GM23338 (cell line): Measurements from ENCODE around the gene PID1. TPM values are rescaled to one million over a fixed set of nuclear protein-coding genes. Genes with fewer than 3 reads are reported as not detected.

Experiments
- ATAC-seq: fragments of 200-7000 bp; cut with Tn5 transposase; 3 replicates; pipeline ENCODE4 v1.9.1; 2020
- DNase-seq: peaks from one replicate; pipeline ENCODE4 v3.0.0-alpha.2; 2015; ENCODE audit warnings: low spot score
- H2AFZ ChIP-seq: fragments of 200-600 bp; sonication (generic); 2 replicates; pipeline ENCODE4 v1.8.0; 2016; ENCODE audit warnings: antibody characterized with exemption, mild to moderate bottlenecking, moderate library complexity
- H3F3A ChIP-seq: fragments of 200-600 bp; sonication (generic); replicated peaks from 2 replicates; pipeline ENCODE4 v1.8.0; 2017; ENCODE audit warnings: antibody characterized with exemption, mixed run types, low read depth
- H3K27ac ChIP-seq: fragments of 200-600 bp; sonication (generic); 2 replicates; pipeline ENCODE4 v1.6.1; 2016; ENCODE audit warnings: low read depth
- H3K27me3 ChIP-seq: fragments of 200-600 bp; sonication (generic); 2 replicates; pipeline ENCODE4 v1.8.0; 2016; ENCODE audit warnings: mild to moderate bottlenecking, mixed run types, moderate library complexity; ENCODE audit not compliant: insufficient read depth
- H3K36me3 ChIP-seq: fragments of 200-600 bp; sonication (generic); 2 replicates; pipeline ENCODE4 v1.8.0; 2016; ENCODE audit warnings: mild to moderate bottlenecking; ENCODE audit not compliant: insufficient read depth
- H3K4me1 ChIP-seq: fragments of 200-600 bp; sonication (generic); 2 replicates; pipeline ENCODE4 v1.8.0; 2016; ENCODE audit warnings: mild to moderate bottlenecking, moderate library complexity; ENCODE audit not compliant: insufficient read depth
- H3K4me2 ChIP-seq: fragments of 200-600 bp; sonication (generic); 2 replicates; pipeline ENCODE4 v1.7.1; 2017; ENCODE audit warnings: mixed run types
- H3K4me3 ChIP-seq: fragments of 200-600 bp; sonication (generic); 2 replicates; pipeline ENCODE4 v1.6.1; 2016; ENCODE audit warnings: mixed run types
- H3K79me2 ChIP-seq: fragments of 200-600 bp; sonication (generic); replicated peaks from 2 replicates; pipeline ENCODE4 v1.8.0; 2017; ENCODE audit warnings: mild to moderate bottlenecking; ENCODE audit not compliant: insufficient read depth
- H3K9me2 ChIP-seq: fragments of 200-600 bp; sonication (generic); 2 replicates; pipeline ENCODE4 v1.8.0; 2017; ENCODE audit not compliant: insufficient read depth
- H4K20me1 ChIP-seq: fragments of 200-600 bp; sonication (generic); replicated peaks from 2 replicates; pipeline ENCODE4 v1.8.0; 2017; ENCODE audit warnings: mild to moderate bottlenecking; ENCODE audit not compliant: insufficient read depth
- H3K27ac Mint-ChIP-seq: 2 replicates; pipeline ENCODE4 v1.8.0; 2020; ENCODE audit warnings: inconsistent platforms, mild to moderate bottlenecking, moderate library complexity, mixed read lengths
- H3K27me3 Mint-ChIP-seq: 3 replicates; pipeline ENCODE4 v1.8.0; 2022; ENCODE audit warnings: low read depth, mild to moderate bottlenecking, moderate library complexity, mixed read lengths, inconsistent platforms; ENCODE audit not compliant: insufficient read depth, poor library complexity
- H3K36me3 Mint-ChIP-seq: 3 replicates; pipeline ENCODE4 v1.8.0; 2021; ENCODE audit warnings: low read depth, mild to moderate bottlenecking, inconsistent platforms, moderate library complexity, mixed read lengths
- H3K4me1 Mint-ChIP-seq: 3 replicates; pipeline ENCODE4 v1.8.0; 2020; ENCODE audit warnings: mild to moderate bottlenecking, inconsistent platforms, mixed read lengths
- H3K4me3 Mint-ChIP-seq: 3 replicates; pipeline ENCODE4 v1.8.0; 2021; ENCODE audit warnings: moderate library complexity, mild to moderate bottlenecking, inconsistent platforms, mixed read lengths
- H3K9me3 Mint-ChIP-seq: 3 replicates; pipeline ENCODE4 v1.8.0; 2020; ENCODE audit warnings: moderate library complexity, mild to moderate bottlenecking, inconsistent platforms, mixed read lengths
- CREB1 ChIP-seq: fragments of 250-450 bp; sonication (Bioruptor Pico); IDR thresholded peaks from 2 replicates; pipeline ENCODE4 v1.5.0; 2020; ENCODE audit warnings: low read depth, mild to moderate bottlenecking, moderate library complexity
- CTCF ChIP-seq, 2 experiments: fragments of 200-600 bp in 1 of 2; sonication (generic) in 1 of 2; conservative IDR thresholded peaks; 2 replicates each; pipeline versions ENCODE4 v1.5.1 to v1.6.1; 2016 to 2017; ENCODE audit warnings: antibody characterized with exemption in 2 of 2, low read depth in 2 of 2, mild to moderate bottlenecking in 2 of 2, moderate library complexity in 1 of 2
- ETS1 ChIP-seq: IDR thresholded peaks from 2 replicates; pipeline ENCODE4 v1.6.1; 2016; ENCODE audit warnings: antibody characterized with exemption
- EZH2 ChIP-seq: fragments of 200-600 bp; sonication (generic); IDR thresholded peaks from one replicate; pipeline ENCODE4 v1.8.0; 2017; ENCODE audit warnings: antibody characterized with exemption, mild to moderate bottlenecking, low read depth; ENCODE audit not compliant: unreplicated experiment
- EZH2phosphoT487 ChIP-seq: fragments of 200-600 bp; sonication (generic); IDR thresholded peaks from one replicate; pipeline ENCODE4 v1.8.1; 2018; ENCODE audit warnings: antibody characterized with exemption; ENCODE audit not compliant: unreplicated experiment
- JUNB ChIP-seq: IDR thresholded peaks from one replicate; pipeline ENCODE4 v1.6.1; 2016; ENCODE audit warnings: antibody characterized with exemption; ENCODE audit not compliant: unreplicated experiment
- NANOG ChIP-seq: IDR thresholded peaks from 2 replicates; pipeline ENCODE4 v1.6.1; 2016; ENCODE audit warnings: antibody characterized with exemption, borderline replicate concordance
- POLR2AphosphoS5 ChIP-seq: IDR thresholded peaks from 2 replicates; pipeline ENCODE4 v1.6.1; 2016; ENCODE audit warnings: antibody characterized with exemption, low read depth
- REST ChIP-seq: IDR thresholded peaks from one replicate; pipeline ENCODE4 v1.6.1; 2018; ENCODE audit warnings: antibody characterized with exemption; ENCODE audit not compliant: unreplicated experiment
- STAT1 ChIP-seq: IDR thresholded peaks from one replicate; pipeline ENCODE4 v1.6.1; 2016; ENCODE audit warnings: antibody characterized with exemption; ENCODE audit not compliant: unreplicated experiment
- ZNF462 ChIP-seq: fragments of 250-450 bp; sonication (Bioruptor Pico); IDR thresholded peaks from 2 replicates; pipeline ENCODE4 v1.5.0; 2020; ENCODE audit warnings: mild to moderate bottlenecking, moderate library complexity
- polyA plus RNA-seq: library from polyadenylated mRNA; unstranded; fragments of >200 nt; fragmentation: Nextera tagmentation; extraction: Ambion mirVana; gene quantifications from 2 replicates; pipeline ENCODE4 v1.2.1, GENCODE V29; 2016
- total RNA-seq: library from RNA; depleted of rRNA; stranded (reverse); fragments of >200 nt; shearing (Covaris generic); gene quantifications from 2 replicates; pipeline ENCODE4 v1.2.3, GENCODE V29; 2014

PID1 gene
- total and polyA plus RNA-seq, 2 experiments from 2014 or later = 1.7 to 2.4 TPM

- TF ChIP-seq ZNF462 (CRISPR knock-in tag) (no peak), CREB1 (CRISPR knock-in tag) (no peak), JUNB (no peak)
Measured at GRCh38 chr2:229124136-229124535, 147.0 kb downstream of the PID1 start (continued).

GRCh38 chr2:229118927-229119326 lies 152.2 kb downstream of the PID1 start:
- Histone ChIP-seq H3K4me2 (no peak overlapping the region), H3K27ac (no peak overlapping the region), H4K20me1 (no peaks in the 10 kb centered on the region), H3K79me2 (no peaks in the 10 kb centered on the region), H3K27me3 (no peaks in the 10 kb centered on the region), H3F3A (no peaks in the 10 kb centered on the region), H3K9me2 (peaks cover 5% of the 10 kb centered on the region), H3K4me3 (no peak overlapping the region), H3K4me1 (no peaks in the 10 kb centered on the region), H3K36me3 (no peaks in the 10 kb centered on the region), H2AFZ (no peak overlapping the region)
- H3K36me3 Mint-ChIP-seq = no peaks in the 10 kb centered on the region
- no peaks in the 10 kb centered on the region for H3K9me3 Mint-ChIP-seq
- H3K4me3 Mint-ChIP-seq = no peak overlapping the region
- no peaks in the 10 kb centered on the region for H3K4me1 Mint-ChIP-seq
- no peak for DNase-seq
- no peak for ATAC-seq
- H3K27me3 Mint-ChIP-seq = no peaks in the 10 kb centered on the region
- H3K27ac Mint-ChIP-seq = no peak overlapping the region
- no peak for TF ChIP-seq NANOG
- no peak for TF ChIP-seq REST
- no peak for TF ChIP-seq ETS1
- TF ChIP-seq CTCF (conservative IDR thresholded peaks at IDR 0.05; ENCODE audit: low read depth in 2 of 2) = no peak
- no peak for TF ChIP-seq EZH2
- TF ChIP-seq CREB1 (CRISPR knock-in tag) = no peak
- TF ChIP-seq EZH2phosphoT487 = no peak
- TF ChIP-seq POLR2AphosphoS5 = no peak
- no peak for TF ChIP-seq STAT1
